IPS-NIHi7 (cell line): ENCODE results near the gene TMEM151A.

Experiments
- DNase-seq: peaks from one replicate; pipeline ENCODE4 v3.0.0; 2012; ENCODE audit warnings: mixed read lengths; ENCODE audit errors: extremely low spot score

Gene TMEM151A

DNA sequence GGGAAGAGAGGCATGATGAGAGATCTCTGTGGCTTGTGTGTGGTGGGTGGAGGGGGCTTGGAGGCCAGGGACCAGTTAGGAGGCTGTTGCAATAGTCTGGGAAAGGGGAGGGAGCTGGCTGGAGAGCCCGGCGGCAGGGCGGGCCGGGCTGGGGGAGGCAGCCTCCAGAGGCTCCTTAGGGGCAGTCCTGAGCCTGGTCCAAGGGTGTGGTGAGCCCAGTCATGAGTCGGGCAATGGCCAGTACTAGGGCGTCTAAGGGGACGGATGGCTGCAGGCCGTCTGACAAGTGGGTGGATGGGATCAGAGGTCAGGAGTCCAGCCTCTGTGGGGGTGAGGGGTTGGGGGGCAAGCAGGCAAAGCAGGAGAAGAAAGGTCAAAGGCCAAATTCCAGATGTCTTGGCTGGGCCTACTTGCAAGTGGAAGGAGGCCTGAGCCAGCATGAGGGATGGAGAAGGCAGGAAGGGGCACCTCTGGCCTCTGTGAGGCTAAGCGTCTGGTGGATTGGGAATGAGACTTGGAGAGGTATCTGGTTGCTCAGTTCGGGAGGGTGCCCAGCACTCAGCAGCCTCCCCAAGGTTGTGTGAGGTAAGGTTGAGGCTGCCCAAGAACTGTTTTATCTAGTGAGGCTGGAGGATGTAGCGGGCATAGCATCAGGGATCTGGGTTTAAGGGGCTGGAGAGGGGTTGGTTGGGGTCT lies 31.2 kb downstream of the TMEM151A start:
- DNase-seq = no peak

DNA sequence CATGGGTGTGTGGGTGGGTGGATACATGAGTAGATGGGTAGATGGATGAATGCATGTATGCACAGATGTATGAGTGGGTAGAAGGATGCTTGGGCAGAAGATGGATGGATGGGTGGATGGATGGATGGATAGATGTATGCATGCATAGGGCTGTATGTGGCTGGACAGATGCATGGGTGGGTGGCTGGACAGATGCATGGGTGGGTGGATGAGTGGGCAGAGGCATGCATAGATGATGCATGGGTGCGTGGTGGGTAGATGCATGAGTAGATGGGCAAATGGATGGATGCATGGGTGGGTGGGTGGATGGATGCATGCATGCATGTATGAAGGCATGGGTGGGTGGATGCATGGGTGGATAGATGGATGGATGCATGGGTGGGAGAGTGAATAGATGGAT lies 32.0 kb downstream of the TMEM151A start:
- no peak for DNase-seq

DNA sequence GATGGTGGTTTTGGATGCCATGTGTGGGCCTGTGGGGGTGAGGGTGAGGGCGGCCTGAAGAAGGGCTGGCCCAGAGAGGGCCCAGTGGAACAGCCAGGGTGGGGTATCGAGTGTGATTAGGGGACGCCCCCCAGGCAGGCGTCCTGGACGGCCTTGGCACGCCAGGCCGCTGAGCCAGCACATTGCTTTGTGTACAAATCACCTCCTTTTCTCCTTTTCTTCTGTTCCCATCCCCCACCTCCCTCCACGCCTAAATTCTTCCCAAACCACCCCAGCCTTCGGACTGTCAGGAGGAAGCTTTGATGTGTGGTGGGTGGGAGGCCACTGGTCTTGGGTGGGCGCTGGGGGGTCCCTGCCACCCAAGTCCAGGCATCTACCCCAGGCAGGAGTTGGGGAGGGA lies 33.0 kb downstream of the TMEM151A start:
- DNase-seq = no peak

DNA sequence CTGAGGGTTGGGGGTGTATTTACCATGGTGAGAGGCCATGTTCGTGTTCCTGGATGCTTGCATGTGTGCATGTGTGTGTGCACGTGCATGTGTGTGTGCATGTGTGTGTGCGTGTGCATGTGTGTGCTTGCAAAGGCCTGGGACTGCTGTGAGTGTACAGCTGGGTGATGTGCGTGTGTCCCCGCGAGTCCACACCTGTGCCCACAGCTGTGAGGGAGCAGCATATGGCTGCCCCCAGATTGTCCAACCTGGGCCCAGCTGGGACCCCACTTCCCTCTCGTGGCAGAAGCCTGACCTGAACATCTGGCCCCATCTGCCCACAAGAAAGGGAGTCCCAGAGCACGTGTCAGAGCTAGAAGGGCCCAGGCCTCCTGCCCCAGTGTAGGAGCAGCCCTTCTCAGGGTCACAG lies 33.6 kb downstream of the TMEM151A start:
- DNase-seq = no peak

DNA sequence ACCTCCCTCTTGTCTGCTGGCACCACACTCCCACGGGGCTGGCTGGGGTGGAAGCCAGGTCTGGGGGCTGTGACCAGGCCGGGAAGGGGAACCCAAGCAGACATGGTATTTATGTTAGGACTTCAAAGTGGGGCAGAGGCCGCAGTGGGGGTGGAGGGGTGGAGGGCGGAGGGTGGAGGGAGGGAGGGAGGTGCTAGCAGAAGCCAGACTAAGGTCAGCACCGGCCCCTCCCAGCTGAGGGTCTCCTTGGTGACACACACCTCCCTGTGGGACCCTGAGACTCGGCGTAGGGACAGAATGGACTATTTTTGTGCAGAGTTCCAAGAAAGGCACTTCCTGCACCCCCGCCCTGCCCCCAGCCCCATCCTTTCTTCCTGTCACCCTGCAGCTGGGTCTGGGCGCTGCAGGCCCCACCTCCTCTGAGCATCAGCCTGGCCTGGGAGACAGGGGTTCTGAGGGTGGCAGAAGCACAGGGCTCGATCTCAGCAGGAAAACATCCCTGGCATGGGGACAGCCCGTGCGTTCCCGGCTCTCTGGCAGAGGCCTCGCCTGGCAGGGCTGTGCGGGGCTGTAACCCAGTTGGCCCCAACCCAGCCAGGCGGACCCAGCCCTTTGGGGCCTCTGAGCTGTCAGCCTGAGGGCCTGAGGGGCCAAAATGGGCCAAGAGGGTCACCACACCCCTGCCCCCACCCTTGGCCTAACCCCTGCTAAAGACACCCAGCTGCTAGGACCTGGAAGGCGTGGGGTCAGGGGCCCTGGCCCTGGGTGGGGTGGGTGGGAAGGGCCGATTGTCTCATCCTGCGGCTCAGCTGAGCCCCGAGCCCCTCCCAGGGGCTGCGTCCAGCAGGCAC lies 34.8 kb downstream of the TMEM151A start:
- DNase-seq = no peak

DNA sequence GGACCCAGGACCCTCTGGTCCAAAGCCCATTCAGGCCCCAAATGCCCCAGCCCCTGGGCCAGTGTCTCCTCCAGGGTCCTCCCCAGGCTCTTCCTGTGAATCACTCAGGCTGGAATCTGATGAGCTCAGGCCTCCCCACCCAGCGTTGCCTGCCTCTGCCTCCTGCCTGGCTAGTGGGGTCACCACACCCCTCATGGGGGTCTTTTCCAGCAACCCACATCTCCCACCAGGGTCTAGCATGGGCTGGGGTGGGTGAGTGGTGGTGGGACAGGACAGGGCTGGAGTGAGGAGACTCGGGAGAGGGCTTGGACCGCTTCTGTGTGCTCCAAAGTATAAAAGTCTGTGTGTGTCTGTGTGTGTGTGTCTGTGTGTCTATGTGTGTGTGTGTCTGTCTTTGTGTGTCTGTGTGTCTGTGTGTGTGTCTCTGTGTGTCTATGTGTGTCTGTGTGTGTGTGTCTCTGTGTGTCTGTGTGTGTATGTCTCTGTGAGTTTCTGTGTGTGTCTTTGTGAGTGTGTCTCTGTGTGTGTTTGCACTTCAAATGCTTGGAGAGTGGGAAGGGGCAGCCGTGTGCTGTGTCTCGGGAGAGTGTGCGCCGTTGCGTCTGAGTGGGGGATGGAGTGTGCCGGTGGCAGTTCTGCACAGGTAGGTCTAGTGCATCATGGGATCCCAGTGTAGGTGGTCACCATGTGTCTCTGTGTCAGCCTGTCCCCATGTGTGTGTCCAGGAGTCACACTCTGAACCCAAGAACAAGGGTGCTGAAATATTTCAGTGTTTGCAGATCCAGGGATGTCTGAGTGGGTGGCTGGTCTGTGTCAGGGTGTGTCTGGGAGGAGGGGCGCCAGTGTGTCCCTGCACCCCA lies 35.7 kb downstream of the TMEM151A start:
- DNase-seq = no peak

DNA sequence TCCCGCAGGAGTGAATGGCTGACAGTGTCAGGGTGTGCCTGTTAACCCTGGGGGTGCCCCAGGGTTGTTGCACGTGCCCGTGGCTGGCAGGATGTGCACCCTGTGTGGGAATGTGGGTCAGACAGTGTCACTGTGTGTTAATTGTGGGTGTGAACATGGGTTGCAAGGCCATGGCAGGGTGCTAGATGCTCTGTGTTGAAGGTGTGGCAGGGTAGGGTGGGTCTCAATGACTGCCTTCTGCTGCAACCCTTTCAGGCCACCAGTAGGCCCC lies 36.3 kb downstream of the TMEM151A start:
- no peak for DNase-seq

DNA sequence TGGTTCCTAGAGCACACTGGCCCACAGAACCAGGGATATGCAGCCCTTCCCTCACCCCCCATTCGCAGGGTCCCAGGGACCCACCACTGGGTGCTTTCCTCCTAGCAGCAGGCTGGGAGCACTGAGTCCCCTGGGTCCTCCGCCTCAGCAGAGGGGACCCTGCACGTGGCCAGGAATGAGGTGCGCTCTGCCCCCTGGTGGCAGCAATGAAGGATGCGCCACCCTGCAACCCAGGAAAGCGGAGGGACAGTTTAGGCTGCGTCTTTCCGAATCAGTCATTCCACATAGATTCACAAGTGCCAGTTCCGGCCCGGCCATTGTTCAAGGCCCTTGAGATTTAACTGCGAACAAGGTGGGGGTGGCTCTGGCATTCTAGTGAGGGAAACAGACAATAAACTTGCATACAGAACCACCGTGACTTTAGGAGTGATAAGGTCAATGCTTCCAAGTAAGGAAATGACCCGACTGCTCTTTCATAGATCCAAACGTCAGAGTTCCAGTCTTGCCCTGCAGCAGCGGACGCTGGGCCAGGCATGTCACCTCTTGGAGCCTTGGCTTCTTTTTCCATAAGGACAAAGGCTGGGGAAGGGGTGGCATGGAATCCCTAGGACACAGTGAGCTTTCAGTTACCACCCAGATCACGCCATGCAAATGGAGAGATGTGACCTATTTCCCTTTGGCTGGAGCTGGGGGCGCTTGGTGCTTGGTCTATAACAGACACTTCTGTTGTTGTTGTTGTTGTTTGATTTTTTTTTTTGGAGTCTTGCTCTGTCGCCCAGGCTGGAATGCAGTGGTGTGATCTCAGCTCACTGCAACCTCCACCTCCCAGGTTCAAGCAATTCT lies 36.8 kb downstream of the TMEM151A start:
- DNase-seq = peak; percentile 87

DNA sequence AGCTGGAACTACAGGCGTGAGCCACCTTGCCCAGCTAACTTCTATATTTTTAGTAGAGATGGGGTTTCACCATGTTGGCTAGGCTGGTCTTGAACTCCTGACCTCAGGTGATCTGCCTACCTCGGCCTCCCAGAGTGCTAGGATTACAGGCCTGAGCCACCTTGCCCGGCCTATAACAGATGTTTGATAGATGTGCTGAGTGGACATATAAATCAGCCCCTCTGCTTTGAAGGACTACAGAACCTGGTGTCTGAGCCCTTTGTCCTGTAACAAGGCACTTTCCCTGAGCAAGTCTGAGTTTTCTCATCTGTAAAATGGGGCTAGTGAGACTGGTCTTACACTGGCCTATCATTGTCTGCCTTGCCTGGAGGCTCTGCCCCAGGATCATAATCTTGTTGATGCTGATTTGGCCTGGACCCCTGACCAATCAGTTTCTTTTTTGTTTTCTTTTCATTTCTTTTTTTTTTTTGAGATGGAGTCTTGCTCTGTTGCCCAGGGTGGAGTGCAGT lies 37.5 kb downstream of the TMEM151A start:
- DNase-seq = no peak

DNA sequence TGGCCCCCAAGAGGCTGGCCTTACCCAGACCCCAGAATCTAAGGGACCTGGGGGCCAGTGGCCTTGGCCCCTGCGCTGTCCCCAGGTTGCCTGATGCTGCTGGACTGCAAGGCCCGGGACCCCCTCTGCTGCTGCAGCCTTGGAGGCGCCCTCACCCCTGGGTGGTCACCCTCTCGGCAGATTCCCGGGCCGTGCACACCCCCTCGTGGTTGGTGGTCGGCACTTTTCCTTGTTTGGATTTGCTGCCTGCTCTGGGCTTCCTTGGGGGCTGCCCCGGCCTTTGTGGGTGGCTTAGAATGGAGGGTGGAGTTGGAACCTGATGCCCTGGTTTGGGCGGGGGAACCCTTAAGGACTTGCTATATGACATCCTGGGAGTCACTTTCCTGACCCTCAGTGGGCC lies 39.2 kb downstream of the TMEM151A start:
- no peak for DNase-seq

DNA sequence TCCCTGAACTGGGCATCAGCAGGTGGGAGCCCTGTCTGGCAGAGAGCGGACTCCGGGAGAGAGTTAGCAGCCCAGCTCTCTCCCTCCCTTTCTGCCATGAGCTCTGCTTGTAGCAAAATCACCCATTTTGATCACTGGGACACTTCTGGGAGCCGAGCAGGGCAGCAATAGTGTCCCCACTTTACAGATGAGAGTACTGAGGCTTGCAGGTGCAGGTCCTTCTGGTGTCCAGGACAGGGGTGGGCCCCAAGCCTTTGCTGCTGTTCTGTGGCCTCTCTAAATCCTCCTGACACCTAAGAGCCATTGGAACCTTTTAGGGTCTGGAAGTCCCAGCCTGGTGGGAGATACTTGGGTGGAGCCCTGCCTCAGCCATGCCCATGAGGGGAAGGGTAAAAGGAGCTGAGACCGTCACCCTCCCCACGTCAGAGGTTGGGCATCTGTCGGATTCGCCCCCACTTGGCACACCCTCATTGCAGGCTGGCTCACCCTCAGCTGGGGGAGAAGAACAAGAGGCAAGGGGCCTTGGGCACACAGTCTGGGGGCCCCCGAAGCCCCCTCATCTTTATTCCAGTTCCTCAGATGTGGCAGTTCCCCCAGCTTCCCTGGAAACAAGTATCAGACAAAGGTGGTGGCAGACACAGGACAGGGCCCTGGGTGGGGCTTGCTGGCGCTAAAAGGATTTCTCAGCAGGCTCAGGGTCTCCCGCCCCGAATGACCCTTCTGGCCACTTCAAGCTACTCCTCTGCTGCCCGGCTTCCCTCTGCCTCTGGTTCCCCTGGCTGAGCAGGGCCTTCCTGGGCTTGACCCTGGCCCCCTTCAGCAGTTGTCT lies 40.1 kb downstream of the TMEM151A start:
- DNase-seq = no peak

DNA sequence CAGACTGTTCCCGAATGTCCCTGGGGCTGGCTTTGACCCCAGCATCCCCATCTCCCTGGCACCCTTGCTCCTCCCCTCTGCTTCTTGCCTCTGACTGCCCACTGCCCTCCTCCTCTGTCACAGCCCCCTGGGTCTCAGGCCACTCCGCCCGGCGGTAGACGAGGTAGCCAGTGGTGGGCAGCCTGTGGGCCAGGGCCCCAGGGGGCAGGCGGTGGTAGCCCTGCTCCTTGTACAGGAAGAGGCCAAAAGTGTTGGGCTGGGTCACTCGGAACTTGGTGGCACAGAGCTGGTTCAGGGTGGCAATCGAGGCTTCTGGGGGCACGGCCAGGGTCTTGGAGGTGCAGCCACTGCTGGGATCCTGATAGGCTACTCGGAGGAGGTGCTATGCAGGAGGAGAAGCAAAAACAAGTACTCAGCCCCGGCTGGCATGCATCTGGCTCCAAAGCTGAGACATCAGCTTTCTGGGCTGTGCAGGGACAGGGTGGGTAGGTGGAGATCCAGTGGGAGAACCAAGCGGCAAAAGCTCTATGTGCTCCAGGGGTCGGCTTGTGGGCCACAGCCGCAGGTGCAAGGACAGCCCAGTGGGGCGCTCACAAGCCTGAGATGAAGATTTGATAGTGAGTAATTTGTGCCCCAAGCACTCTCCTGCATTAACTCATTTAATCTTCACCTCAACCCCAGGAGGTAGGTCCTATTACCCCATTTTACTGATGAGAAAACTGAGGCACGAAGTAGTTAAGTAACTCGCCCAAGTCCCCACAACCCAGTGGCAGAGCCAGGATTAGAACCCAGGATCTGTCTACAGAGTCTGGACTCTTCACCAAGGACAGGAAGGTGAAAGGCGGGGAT lies 40.9 kb downstream of the TMEM151A start:
- no peak for DNase-seq

DNA sequence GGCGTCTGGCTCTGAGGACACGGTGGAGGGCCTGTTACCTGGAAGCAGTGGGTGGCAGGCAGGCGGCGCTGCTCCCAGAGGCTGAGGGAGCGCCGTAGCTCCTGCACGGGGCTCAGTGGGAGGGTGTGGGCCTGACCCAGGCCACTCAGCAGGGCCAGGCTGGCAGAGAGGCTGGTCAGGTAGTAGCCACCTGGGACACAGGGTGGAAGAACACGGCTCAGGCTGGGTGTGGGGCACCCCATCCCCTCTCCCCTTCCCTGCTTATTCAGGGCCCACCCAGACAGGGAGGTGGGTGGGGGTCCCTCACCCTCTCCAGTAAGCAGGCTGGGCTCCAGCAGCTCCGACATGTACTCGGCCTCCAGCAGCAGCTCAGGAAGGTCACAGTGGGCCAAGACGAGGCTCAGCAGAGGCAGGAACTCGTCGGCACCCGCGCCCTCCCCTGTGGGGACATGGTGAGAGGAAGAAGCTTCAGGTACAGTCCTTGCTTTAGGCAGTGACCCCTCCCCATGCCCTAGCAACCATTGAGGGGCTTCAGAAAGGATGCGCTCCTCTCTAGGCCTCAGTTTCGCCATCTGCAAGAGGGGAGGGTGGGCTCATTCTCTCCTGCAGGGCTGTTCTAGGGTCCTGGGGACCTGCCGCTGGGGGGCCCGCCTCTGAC lies 41.7 kb downstream of the TMEM151A start:
- DNase-seq = no peak

DNA sequence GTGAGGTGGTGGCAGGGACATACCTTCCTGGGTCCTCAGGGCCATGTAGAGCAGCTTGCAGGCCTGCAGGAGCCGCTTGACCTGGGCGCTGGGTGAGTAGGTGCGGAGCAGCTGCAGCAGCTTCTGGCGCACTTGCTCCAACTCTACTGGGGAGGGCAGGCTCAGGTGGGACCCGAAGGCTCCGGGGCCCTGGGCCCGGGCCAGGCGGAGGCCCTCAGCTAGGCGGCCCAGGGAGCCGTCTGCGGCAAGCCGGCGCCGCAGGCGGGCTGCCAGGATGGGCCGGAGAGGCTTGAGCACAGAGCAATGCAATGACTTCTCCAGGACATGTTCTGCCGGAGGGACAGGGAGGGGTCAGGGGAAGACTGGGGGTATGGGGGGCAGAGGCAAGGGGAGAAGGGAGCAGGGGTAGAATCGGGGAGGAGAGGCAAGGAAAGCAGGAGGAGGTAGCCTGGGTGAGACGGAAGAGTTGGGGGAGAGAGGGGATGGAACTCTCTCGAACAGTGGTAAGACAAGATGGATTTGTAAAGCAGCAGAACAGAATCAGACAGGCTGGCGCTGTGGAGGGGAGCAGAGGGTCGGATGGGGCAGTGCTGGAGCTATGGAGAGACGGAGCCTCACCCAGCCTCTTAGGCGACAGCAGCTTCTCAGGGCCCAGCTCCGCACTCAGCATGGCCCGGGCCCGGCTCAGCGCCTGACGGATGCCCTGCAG lies 42.4 kb downstream of the TMEM151A start:
- no peak for DNase-seq

DNA sequence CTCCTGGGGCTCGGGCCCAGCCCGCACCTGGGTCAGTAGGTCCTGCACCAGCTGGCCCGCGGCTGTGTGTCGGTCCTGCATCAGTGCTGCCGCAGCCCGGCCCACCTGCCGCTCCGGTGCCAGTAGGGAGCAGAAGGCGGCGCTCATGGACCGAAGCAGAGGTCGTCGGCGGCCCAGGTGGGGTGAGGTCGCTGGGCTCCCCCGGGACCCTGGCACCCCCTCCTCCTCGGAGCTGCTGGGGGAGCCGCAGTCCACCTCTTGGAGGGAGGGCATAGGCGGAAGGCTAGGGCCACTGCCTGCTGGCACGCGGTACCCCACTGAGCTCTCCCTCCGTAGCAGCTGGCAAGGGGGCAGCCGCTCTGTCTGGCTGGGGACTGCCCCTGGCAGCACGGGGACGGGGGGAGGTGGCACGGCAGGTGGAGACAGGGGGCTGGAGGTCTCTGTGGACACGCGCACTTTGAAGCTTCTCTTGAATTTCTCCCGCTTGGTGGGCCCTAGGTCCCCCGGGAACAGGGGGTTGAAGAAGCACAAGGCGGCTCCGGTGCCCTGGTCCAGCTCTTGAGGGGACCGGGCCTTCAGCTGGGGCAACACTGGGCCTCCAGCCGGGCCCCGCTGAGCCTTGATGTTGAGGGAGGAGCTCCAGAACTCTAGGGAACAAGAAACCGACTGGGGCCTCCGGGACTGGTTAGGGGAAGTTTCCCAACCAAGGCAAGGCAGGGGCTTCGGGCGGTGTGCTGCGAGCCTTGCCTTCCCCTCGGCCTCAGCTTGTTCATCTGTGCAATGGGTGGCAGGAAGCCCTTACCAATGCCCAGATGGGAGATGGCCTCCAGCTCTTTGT lies 43.1 kb downstream of the TMEM151A start:
- no peak for DNase-seq

DNA sequence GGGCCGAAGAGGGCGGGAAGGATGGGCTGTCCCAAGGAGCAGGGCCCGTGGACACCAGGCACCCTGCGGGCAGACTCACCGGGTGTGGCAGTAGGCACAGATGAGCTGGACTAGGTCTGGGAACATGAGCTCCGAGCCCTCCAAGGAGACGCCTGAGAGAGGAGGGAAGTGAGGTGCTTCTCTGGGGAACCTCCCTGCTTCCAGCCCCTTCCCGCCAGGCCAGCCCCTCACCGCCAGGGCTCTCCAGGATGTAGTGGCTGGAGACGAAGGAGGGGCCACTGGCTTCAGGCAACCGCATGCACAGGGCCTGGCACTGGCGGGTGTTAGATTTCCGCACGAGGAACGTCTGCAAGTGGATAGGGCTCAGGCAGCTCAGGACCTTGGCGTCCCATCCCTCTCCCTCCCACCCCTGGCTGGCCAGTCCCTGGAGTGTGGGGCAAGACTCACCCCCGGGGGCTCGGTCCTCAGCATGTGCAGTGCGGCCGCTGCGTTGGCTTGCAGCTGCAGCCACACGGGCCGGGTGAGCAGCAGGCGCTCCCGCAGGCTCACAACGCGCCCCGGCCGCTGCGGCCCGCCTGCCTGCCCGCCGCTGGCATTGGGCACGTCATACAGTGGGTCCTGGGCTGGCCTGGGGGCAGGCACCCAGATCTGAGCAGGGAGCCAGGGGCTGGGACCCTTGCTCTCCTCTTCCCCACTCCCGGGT lies 44.0 kb downstream of the TMEM151A start:
- peak; percentile 64 for DNase-seq
